ENCODE results near the gene RASD2. TPM values are rescaled to one million over a fixed set of nuclear protein-coding genes. Genes with fewer than 3 reads are reported as not detected.
"Not testable (repeated sequence)": the region's sequence is repeated elsewhere in the genome, so short reads cannot be mapped to it uniquely, and the experiment has no call there.

Gene RASD2, protein sequence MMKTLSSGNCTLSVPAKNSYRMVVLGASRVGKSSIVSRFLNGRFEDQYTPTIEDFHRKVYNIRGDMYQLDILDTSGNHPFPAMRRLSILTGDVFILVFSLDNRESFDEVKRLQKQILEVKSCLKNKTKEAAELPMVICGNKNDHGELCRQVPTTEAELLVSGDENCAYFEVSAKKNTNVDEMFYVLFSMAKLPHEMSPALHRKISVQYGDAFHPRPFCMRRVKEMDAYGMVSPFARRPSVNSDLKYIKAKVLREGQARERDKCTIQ
- total RNA-seq (2014; rRNA removed; shearing (Covaris generic)) (0.19 TPM in 1 of 2 replicates, not detected in the other), total RNA-seq (2022) (0.11 TPM in 1 of 2 replicates, not detected in the other), Bru-seq, nascent RNA (not detected), BruChase-seq, experiment 1, labeled RNA remaining after a 6-hour chase (percentile 14 among the genes with signal in this experiment), BruChase-seq, experiment 2, labeled RNA remaining after a 2-hour chase (not detected)
- long read RNA-seq: 0 reads

DNA sequence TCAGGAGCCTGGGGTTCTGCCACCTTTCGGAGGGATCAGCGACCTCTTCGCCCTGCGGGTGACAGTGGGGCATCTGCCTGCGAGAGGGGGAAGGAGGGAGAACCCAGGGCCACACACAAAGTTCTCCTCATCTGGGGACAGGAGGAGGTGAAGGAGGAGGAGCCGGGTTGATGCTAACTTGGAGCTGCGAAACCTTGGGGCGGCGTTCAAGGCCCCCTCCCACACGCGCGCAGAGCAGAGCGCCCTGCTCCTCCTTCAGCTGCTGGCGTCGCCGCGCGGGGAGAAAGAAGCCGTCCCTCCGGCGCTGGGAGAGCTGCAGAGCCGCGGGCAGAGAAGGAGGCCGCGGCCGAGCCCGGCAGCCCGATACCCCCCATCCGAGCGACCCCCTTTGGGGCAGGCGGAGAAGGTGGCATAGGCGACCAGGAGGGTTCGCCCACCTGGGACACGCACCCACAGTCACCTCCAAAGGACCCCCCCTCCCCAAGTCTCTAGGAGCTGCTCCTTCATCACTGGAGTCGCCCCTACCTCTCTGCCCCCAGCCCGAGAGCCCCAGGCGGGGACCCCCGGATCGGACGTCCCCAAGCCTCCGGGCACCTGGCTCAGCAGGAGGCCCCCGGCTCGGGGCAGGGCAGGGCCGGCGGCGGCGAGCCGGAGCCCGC, at the start of gene RASD2:
RASD2 (plus strand) TSS at position 237 of the 659 bp plus-strand sequence. CDS start 5,979 bp downstream, outside the sequence.
- Histone ChIP-seq H3K27ac (ENCODE audit: low read depth, low read length, poor library complexity, severe bottlenecking) (no peak within 1 kb of the TSS), H3K4me1 (ENCODE audit: insufficient read depth, low read length, poor library complexity, severe bottlenecking) (peaks cover 24% of the 10 kb centered on the region), H3K36me3 (ENCODE audit: insufficient read depth, low read length) (no peaks in the 10 kb centered on the region), H3K9me2 (ENCODE audit: insufficient read depth, low read length) (no peaks in the 10 kb centered on the region), H3K4me3 (ENCODE audit: low read depth, low read length, poor library complexity, severe bottlenecking) (peak within 1 kb of the TSS; percentile 69), H3K9me3 (ENCODE audit: low read length) (no peaks in the 10 kb centered on the region), H3K4me2 (ENCODE audit: low read length) (peak within 1 kb of the TSS; percentile 97), H3K79me2 (ENCODE audit: insufficient read depth, low read depth, low read length) (no peaks in the 10 kb centered on the region), H2AFZ (ENCODE audit: low read length) (peak within 1 kb of the TSS; percentile 69), H4K20me1 (ENCODE audit: insufficient read depth, low read length) (no peaks in the 10 kb centered on the region)
- POLR2A ChIA-PET: no interaction called here
- no TSS peak for BruUV-seq (replicated peaks)
- peak; percentile 31 for DNase-seq (ENCODE audit: low spot score)
- CTCF ChIA-PET (ENCODE audit: unreplicated experiment): no interaction called here
- TF ChIP-seq, protein P1, sequence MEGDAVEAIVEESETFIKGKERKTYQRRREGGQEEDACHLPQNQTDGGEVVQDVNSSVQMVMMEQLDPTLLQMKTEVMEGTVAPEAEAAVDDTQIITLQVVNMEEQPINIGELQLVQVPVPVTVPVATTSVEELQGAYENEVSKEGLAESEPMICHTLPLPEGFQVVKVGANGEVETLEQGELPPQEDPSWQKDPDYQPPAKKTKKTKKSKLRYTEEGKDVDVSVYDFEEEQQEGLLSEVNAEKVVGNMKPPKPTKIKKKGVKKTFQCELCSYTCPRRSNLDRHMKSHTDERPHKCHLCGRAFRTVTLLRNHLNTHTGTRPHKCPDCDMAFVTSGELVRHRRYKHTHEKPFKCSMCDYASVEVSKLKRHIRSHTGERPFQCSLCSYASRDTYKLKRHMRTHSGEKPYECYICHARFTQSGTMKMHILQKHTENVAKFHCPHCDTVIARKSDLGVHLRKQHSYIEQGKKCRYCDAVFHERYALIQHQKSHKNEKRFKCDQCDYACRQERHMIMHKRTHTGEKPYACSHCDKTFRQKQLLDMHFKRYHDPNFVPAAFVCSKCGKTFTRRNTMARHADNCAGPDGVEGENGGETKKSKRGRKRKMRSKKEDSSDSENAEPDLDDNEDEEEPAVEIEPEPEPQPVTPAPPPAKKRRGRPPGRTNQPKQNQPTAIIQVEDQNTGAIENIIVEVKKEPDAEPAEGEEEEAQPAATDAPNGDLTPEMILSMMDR (conservative IDR thresholded peaks at IDR 0.05; ENCODE audit: low read length): no peak
- TF ChIP-seq EZH2phosphoT487 (IDR thresholded peaks at IDR 0.05; ENCODE audit: borderline replicate concordance, low read depth, low read length): no peak
- intact Hi-C loops (cut with micrococcal nuclease; ENCODE audit: unreplicated experiment): no loop called here

DNA sequence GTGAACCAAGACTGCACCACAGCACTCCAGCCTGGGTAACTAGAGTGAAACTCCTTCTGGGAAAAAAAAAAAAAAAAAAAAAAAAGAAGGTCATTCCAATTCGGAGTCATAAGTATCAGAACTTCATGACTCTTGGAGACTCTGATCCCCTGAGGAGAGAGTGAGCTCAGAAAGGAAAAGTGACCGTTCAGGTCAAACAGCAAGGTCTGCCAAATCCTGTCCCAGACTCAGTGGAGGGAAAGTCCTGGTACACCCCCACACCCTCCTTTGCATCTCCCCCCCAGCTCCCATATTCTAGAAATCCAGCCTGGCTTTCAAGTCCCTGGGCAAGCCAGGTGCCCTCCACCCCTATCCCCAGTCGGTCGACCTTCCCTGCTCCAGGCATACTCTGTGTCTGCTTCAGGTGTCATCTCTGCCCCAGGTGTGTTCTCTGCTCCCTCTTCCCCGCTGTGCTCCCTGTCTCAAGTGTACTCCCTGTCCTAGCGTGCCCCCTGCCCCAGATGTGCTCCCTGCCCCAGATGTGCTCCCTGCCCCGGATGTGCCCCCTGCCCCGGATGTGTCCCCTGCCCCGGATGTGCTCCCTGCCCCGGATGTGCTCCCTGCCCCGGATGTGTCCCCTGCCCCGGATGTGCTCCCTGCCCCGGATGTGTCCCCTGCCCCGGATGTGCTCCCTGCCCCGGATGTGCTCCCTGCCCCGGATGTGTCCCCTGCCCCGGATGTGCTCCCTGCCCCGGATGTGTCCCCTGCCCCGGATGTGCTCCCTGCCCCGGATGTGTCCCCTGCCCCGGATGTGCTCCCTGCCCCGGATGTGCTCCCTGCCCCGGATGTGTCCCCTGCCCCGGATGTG, 49.3 kb upstream of the RASD2 start:
- H3K4me2 ChIP-seq (ENCODE audit: low read length); H4K20me1 ChIP-seq (ENCODE audit: insufficient read depth, low read length); H3K9me2 ChIP-seq (ENCODE audit: insufficient read depth, low read length); H3K4me1 ChIP-seq (ENCODE audit: insufficient read depth, low read length, poor library complexity, severe bottlenecking); CTCF ChIA-PET (ENCODE audit: unreplicated experiment); intact Hi-C loops (cut with micrococcal nuclease; ENCODE audit: unreplicated experiment); H2AFZ ChIP-seq (ENCODE audit: low read length); DNase-seq (ENCODE audit: low spot score); BruUV-seq (replicated peaks); H3K79me2 ChIP-seq (ENCODE audit: insufficient read depth, low read depth, low read length); H3K36me3 ChIP-seq (ENCODE audit: insufficient read depth, low read length); H3K27ac ChIP-seq (ENCODE audit: low read depth, low read length, poor library complexity, severe bottlenecking); H3K4me3 ChIP-seq (ENCODE audit: low read depth, low read length, poor library complexity, severe bottlenecking); POLR2A ChIA-PET; H3K9me3 ChIP-seq (ENCODE audit: low read length): not testable (repeated sequence)

DNA sequence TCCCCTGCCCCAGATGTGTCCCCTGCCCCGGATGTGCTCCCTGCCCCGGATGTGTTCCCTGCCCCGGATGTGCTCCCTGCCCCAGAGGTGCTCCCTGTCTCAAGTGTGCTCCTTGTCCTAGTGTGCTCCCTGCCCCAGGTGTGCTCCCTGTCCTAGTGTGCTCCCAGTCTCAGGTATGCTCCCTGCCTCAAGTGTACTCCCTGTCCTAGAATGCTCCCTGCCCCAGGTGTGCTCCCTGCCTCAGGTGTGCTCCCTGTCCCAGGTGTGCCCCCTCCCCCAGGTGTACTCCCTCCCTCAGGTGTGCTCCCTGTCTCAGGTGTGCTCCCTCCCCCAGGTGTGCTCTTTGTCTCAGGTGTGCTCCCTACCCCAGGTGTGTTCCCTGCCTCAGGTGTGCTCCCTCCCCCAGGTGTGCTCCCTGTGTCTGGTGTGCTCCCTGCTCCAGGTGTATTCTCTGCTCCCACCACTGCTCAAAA, 48.7 kb upstream of the RASD2 start:
- no TSS peak for BruUV-seq (replicated peaks)
- POLR2A ChIA-PET: no interaction called here

More for the DNA sequence above, 48.7 kb upstream of the RASD2 start:
- CTCF ChIA-PET (ENCODE audit: unreplicated experiment): no interaction called here
- Histone ChIP-seq H3K9me3 (ENCODE audit: low read length) (no peaks in the 10 kb centered on the region), H2AFZ (ENCODE audit: low read length) (no peak overlapping the region), H3K4me3 (ENCODE audit: low read depth, low read length, poor library complexity, severe bottlenecking) (no peak overlapping the region), H4K20me1 (ENCODE audit: insufficient read depth, low read length) (no peaks in the 10 kb centered on the region), H3K36me3 (ENCODE audit: insufficient read depth, low read length) (no peaks in the 10 kb centered on the region), H3K9me2 (ENCODE audit: insufficient read depth, low read length) (no peaks in the 10 kb centered on the region), H3K79me2 (ENCODE audit: insufficient read depth, low read depth, low read length) (no peaks in the 10 kb centered on the region), H3K27ac (ENCODE audit: low read depth, low read length, poor library complexity, severe bottlenecking) (no peak overlapping the region), H3K4me2 (ENCODE audit: low read length) (no peak overlapping the region), H3K4me1 (ENCODE audit: insufficient read depth, low read length, poor library complexity, severe bottlenecking) (no peaks in the 10 kb centered on the region)
- DNase-seq (ENCODE audit: low spot score): no peak
- intact Hi-C loops (cut with micrococcal nuclease; ENCODE audit: unreplicated experiment): no loop called here
- TF ChIP-seq EZH2phosphoT487 (IDR thresholded peaks at IDR 0.05; ENCODE audit: borderline replicate concordance, low read depth, low read length): no peak
- TF ChIP-seq, protein P1 (conservative IDR thresholded peaks at IDR 0.05; ENCODE audit: low read length): no peak

Data from OCI-LY7 (cell line).